HepG2 (cell line): ENCODE data around the gene GJC1. TPM values are rescaled to one million over a fixed set of nuclear protein-coding genes. Genes with fewer than 3 reads are reported as not detected.

Experiments used
- ATAC-seq: fragments of 200-7000 bp; cut with Tn5 transposase; 3 replicates; pipeline ENCODE4 v1.9.1; 2020; ENCODE audit warnings: mild to moderate bottlenecking, moderate library complexity
- BruUV-seq: library from RNA; stranded (reverse); fragments of 400-500 nt; replicated peaks from 2 replicates; lab custom pipeline; 2021; lab: Mats Ljungman, UMichigan
- CTCF ChIA-PET: fragments of 300-600 bp; formaldehyde crosslinking; extraction: SDS; loops from one replicate; lab custom pipeline; 2021; ENCODE audit warnings: low total read pairs, inconsistent platforms, low intra/inter-chr PET ratio; lab: Yijun Ruan, JAX
- POLR2A ChIA-PET: fragments of 350-600 bp; sonication (Branson Sonifier 250); formaldehyde crosslinking; loops from one replicate; lab custom pipeline; 2020; ENCODE audit warnings: antibody characterized with exemption, inconsistent platforms; lab: Yijun Ruan, JAX
- DNase-seq: peaks from one replicate; pipeline ENCODE4 v3.0.0-alpha.2; 2015; ENCODE audit warnings: low spot score
- FAIRE-seq: peaks from 3 replicates; lab custom pipeline; 2011; peaks lifted over from hg19 to GRCh38; lab: Jason Lieb, UNC
- H2AFZ ChIP-seq: one replicate; pipeline ENCODE4 v1.6.1; 2011; ENCODE audit warnings: low read length, inconsistent platforms
- H3K27ac ChIP-seq: fragments of 300-600 bp; 3 replicates; pipeline ENCODE4 v1.8.0; 2011; ENCODE audit warnings: mixed run types, mild to moderate bottlenecking, mixed read lengths, low read length, inconsistent platforms; ENCODE audit not compliant: insufficient read depth; ENCODE audit errors: extremely low read length
- H3K27me3 ChIP-seq, 2 experiments: fragments of 200-600 bp in 1 of 2; 2 replicates in 1 of 2; 3 replicates in 1 of 2; pipeline versions ENCODE4 v1.6.0 to v1.8.0; 2011; ENCODE audit warnings: low read length in 2 of 2, mild to moderate bottlenecking in 2 of 2, moderate library complexity in 2 of 2, inconsistent platforms in 1 of 2; ENCODE audit not compliant: insufficient read depth in 2 of 2, control insufficient read depth in 1 of 2
- H3K36me3 ChIP-seq, 2 experiments: fragments of 200-600 bp in 1 of 2; replicated peaks in 1 of 2; 2 replicates in 1 of 2; 3 replicates in 1 of 2; pipeline versions ENCODE4 v1.5.1 to v1.8.0; 2011; ENCODE audit warnings: low read length in 2 of 2, inconsistent platforms in 1 of 2; ENCODE audit not compliant: insufficient read depth in 2 of 2, control insufficient read depth in 1 of 2
- H3K4me1 ChIP-seq: 2 replicates; pipeline ENCODE4 v1.5.1; 2012; ENCODE audit warnings: low read length, inconsistent platforms; ENCODE audit not compliant: insufficient read depth
- H3K4me2 ChIP-seq: 2 replicates; pipeline ENCODE4 v1.6.0; 2011; ENCODE audit warnings: low read depth, low read length, inconsistent platforms
- H3K4me3 ChIP-seq, 3 experiments: fragments of 200-600 bp in 1 of 3; sonication (generic), shearing (Covaris generic) in 1 of 3; replicated peaks in 1 of 3; 2 replicates each; pipeline ENCODE4 v1.5.1; 2011 to 2016; ENCODE audit warnings: low read length in 3 of 3, inconsistent platforms in 2 of 3, low read depth in 2 of 3, mild to moderate bottlenecking in 2 of 3, control low read depth in 1 of 3, mixed read lengths in 1 of 3; ENCODE audit not compliant: insufficient read depth in 1 of 3
- H3K79me2 ChIP-seq: one replicate; pipeline ENCODE4 v1.6.1; 2011; ENCODE audit warnings: low read length, inconsistent platforms; ENCODE audit not compliant: insufficient read depth
- H3K9ac ChIP-seq: 2 replicates; pipeline ENCODE4 v1.6.0; 2011; ENCODE audit warnings: mild to moderate bottlenecking, low read depth, low read length, inconsistent platforms; ENCODE audit not compliant: insufficient read depth
- H3K9me3 ChIP-seq: 2 replicates; pipeline ENCODE4 v1.5.1; 2012; ENCODE audit warnings: mild to moderate bottlenecking, low read length
- H4K20me1 ChIP-seq: 2 replicates; pipeline ENCODE4 v1.6.0; 2011; ENCODE audit warnings: inconsistent platforms, mild to moderate bottlenecking, low read length, moderate library complexity; ENCODE audit not compliant: insufficient read depth
- BCLAF1 ChIP-seq: fragments of 450-650 bp; IDR thresholded peaks from 2 replicates; pipeline ENCODE4 v1.6.1; 2017; ENCODE audit warnings: mild to moderate bottlenecking
- CEBPG ChIP-seq: IDR thresholded peaks from 2 replicates; pipeline ENCODE4 v1.6.1; 2016
- CREB1 ChIP-seq, 2 experiments: fragments of 450-650 bp in 1 of 2; IDR thresholded peaks; 2 replicates each; pipeline ENCODE4 v1.6.1; 2016 to 2017; ENCODE audit warnings: control low read depth in 1 of 2, mild to moderate bottlenecking in 1 of 2, missing compliant biosample characterization in 1 of 2, missing genetic modification characterization in 1 of 2
- MAFF ChIP-seq: IDR thresholded peaks from 2 replicates; pipeline ENCODE4 v1.6.1; 2011; ENCODE audit warnings: low read depth, low read length, improper control_type of control experiment
- MAFK ChIP-seq, 2 experiments: IDR thresholded peaks in 1 of 2; conservative IDR thresholded peaks in 1 of 2; 2 replicates each; pipeline ENCODE4 v1.6.1; 2011; ENCODE audit warnings: improper control_type of control experiment in 2 of 2, low read length in 2 of 2
- NCOA2 ChIP-seq: sonication (generic); formaldehyde crosslinking; IDR thresholded peaks from 2 replicates; pipeline ENCODE4 v1.8.0; 2022; ENCODE audit warnings: inconsistent platforms
- NFE2 ChIP-seq: sonication (generic); formaldehyde crosslinking; IDR thresholded peaks from 2 replicates; pipeline ENCODE4 v1.4.0; 2020; ENCODE audit warnings: missing genetic modification reagents
- NFE2L2 ChIP-seq: fragments of 150-350 bp; IDR thresholded peaks from 2 replicates; pipeline ENCODE4 v1.6.1; 2014; ENCODE audit warnings: low read length
- RAD21 ChIP-seq: fragments of 450-650 bp; formaldehyde crosslinking; IDR thresholded peaks from 2 replicates; pipeline ENCODE4 v1.5.0; 2020; ENCODE audit warnings: mild to moderate bottlenecking
- RFX3 ChIP-seq: IDR thresholded peaks from 2 replicates; pipeline ENCODE4 v1.6.1; 2016; ENCODE audit warnings: missing biosample characterization, missing genetic modification reagents
- SP1 ChIP-seq, 2 experiments: fragments of 450-650 bp in 1 of 2; sonication (generic) in 1 of 2; formaldehyde crosslinking in 1 of 2; IDR thresholded peaks; 2 replicates each; pipeline versions ENCODE4 v1.4.0 to v1.6.1; 2016 to 2020; ENCODE audit warnings: missing genetic modification reagents in 1 of 2
- ZNF451 ChIP-seq: sonication (generic); formaldehyde crosslinking; IDR thresholded peaks from 2 replicates; pipeline ENCODE4 v1.5.0; 2020; ENCODE audit warnings: mild to moderate bottlenecking, missing genetic modification reagents
- ZNF552 ChIP-seq: sonication (generic); formaldehyde crosslinking; IDR thresholded peaks from 2 replicates; pipeline ENCODE4 v1.9.0; 2022; ENCODE audit warnings: missing genetic modification reagents, mild to moderate bottlenecking, borderline replicate concordance
- ZNF687 ChIP-seq: sonication (generic); formaldehyde crosslinking; IDR thresholded peaks from 2 replicates; pipeline ENCODE4 v1.5.1; 2020; ENCODE audit warnings: mild to moderate bottlenecking, missing genetic modification reagents, moderate library complexity
- WGBS: methylation state at CpG from one replicate; pipeline ENCODE4 v1.1.6; 2017; ENCODE audit warnings: low lambda C conversion rate; 5-methylcytosine and 5-hydroxymethylcytosine counted together
- in situ Hi-C: cut with HindIII; loops from 2 replicates; pipeline ENCODE4 v1.10.0; 2017; ENCODE audit warnings: low pct_unique_long_range_greater_than_20kb; ENCODE audit not compliant: extremely low pct_ligation_motif_present
- intact Hi-C: fragments of 100-400 bp; cut with micrococcal nuclease; formaldehyde crosslinking; loops from one replicate; pipeline ENCODE4 v1.10.0; 2022; ENCODE audit not compliant: unreplicated experiment
- polyA plus RNA-seq, 8 experiments: library from polyadenylated mRNA; depleted of rRNA in 3 of 8; stranded (reverse) in 7 of 8; unstranded in 1 of 8; fragments of >200 nt; fragmentation: Illumina TruSeq in 4 of 8; extraction: Trizol in 4 of 8; gene quantifications; 2 replicates each; pipeline versions ENCODE4 v1.2.1 to v1.2.3, GENCODE V29; 2011 to 2016; ENCODE audit warnings: low read depth in 4 of 8, missing spikeins in 1 of 8, mixed read lengths in 1 of 8; ENCODE audit not compliant: insufficient read depth in 1 of 8
- total RNA-seq, 5 experiments: library from RNA; depleted of rRNA; stranded (reverse); fragments of >200 nt; fragmentation: Illumina TruSeq; extraction: Trizol; gene quantifications; 2 replicates each; pipeline ENCODE4 v1.2.3, GENCODE V29; 2016; ENCODE audit warnings: low read depth in 1 of 5

Gene GJC1
- total and polyA plus RNA-seq, 2 of the 13 experiments (the other 11 are each of a cell fraction or from before 2014, with no cell fraction given): 1.7 TPM

- CTCF ChIA-PET: no interaction called here
- POLR2A ChIA-PET: no interaction called here
- Histone ChIP-seq H3K4me3 (no peak overlapping the region), H3K4me2 (no peak overlapping the region), H3K9me3 (no peaks in the 10 kb centered on the region), H4K20me1 (no peaks in the 10 kb centered on the region), H3K36me3 (peaks cover 47 to 87% of the 10 kb centered on the region in 2 experiments), H3K9ac (no peak overlapping the region), H3K27me3 (no peaks in the 10 kb centered on the region), H3K4me1 (no peaks in the 10 kb centered on the region), H3K27ac (no peak overlapping the region), H2AFZ (no peak overlapping the region), H3K79me2 (no peaks in the 10 kb centered on the region)
- DNase-seq: no peak
- WGBS: 95% methylated on average over 5 of the region's 5 CpGs
- TF ChIP-seq MAFK (conservative IDR thresholded peaks at IDR 0.05 in 1 of 2, IDR thresholded peaks at IDR 0.05 in 1 of 2; ENCODE audit: low read length in 2 of 2) (peak; percentile 71), NCOA2 (CRISPR knock-in tag) (no peak), MAFF (peak; percentile 45), NFE2L2 (no peak), BCLAF1 (no peak)
- in situ Hi-C loops: no loop called here
- BruUV-seq: no TSS peak
- ATAC-seq: no peak
- intact Hi-C loops: no loop called here
- FAIRE-seq: no peak
These were observed 47.0 kb upstream of the GJC1 start for GRCh38 chr17:44877121-44877520.

- no peak for DNase-seq
- ChIA-PET POLR2A (no interaction called here), CTCF (no interaction called here)
- no peak overlapping the region for H3K4me2 ChIP-seq
- BruUV-seq: no TSS peak
- H3K36me3 ChIP-seq: peaks cover 43 to 82% of the 10 kb centered on the region in 2 experiments
- H3K9ac ChIP-seq: no peak overlapping the region
- intact Hi-C loops (no loop called here), in situ Hi-C loops (no loop called here)
- no peak for FAIRE-seq
- ATAC-seq: no peak
- WGBS: 96% methylated on average over 6 of the region's 6 CpGs
- H3K27ac ChIP-seq: no peak overlapping the region
- H2AFZ ChIP-seq: no peak overlapping the region
- H3K4me3 ChIP-seq: no peak overlapping the region
- no peaks in the 10 kb centered on the region for H3K79me2 ChIP-seq
- no peaks in the 10 kb centered on the region for H3K27me3 ChIP-seq
- no peaks in the 10 kb centered on the region for H3K9me3 ChIP-seq
- no peaks in the 10 kb centered on the region for H3K4me1 ChIP-seq
- H4K20me1 ChIP-seq: no peaks in the 10 kb centered on the region
- TF ChIP-seq CREB1 (IDR thresholded peaks at IDR 0.05): no peak
- no peak for TF ChIP-seq CREB1 (CRISPR knock-in tag; IDR thresholded peaks at IDR 0.05)
- TF ChIP-seq NFE2 (CRISPR knock-in tag): no peak
- no peak for TF ChIP-seq ZNF451 (CRISPR knock-in tag)
- TF ChIP-seq SP1 (IDR thresholded peaks at IDR 0.05): no peak
- no peak for TF ChIP-seq SP1 (CRISPR knock-in tag; IDR thresholded peaks at IDR 0.05)
- no peak for TF ChIP-seq ZNF552 (CRISPR knock-in tag)
- no peak for TF ChIP-seq RAD21 (CRISPR knock-in tag)
- no peak for TF ChIP-seq ZNF687
- TF ChIP-seq RFX3: no peak
- TF ChIP-seq CEBPG (CRISPR knock-in tag): no peak
These were observed 45.7 kb upstream of the GJC1 start for GRCh38 chr17:44875761-44876160.
